OCI-LY1 (cell line): ENCODE results near the gene SERPINI1.

Source experiments
- H2AFZ ChIP-seq: fragments of 200-600 bp; sonication (generic), shearing (Covaris generic); 2 replicates; pipeline ENCODE4 v1.6.0; 2014; ENCODE audit warnings: antibody characterized with exemption, mild to moderate bottlenecking, low read length
- H3F3A ChIP-seq: fragments of 200-600 bp; sonication (generic), shearing (Covaris generic); 2 replicates; pipeline ENCODE4 v1.6.0; 2014; ENCODE audit warnings: mild to moderate bottlenecking, antibody characterized with exemption, low read length, moderate library complexity; ENCODE audit not compliant: insufficient read depth
- H3K27ac ChIP-seq: fragments of 200-600 bp; sonication (generic); 2 replicates; pipeline ENCODE4 v1.5.1; 2014; ENCODE audit warnings: low read length, mixed run types, mild to moderate bottlenecking, low read depth; ENCODE audit not compliant: poor library complexity, severe bottlenecking
- H3K27me3 ChIP-seq: fragments of 200-600 bp; sonication (generic); 2 replicates; pipeline ENCODE4 v1.6.0; 2014; ENCODE audit warnings: antibody characterized with exemption, mild to moderate bottlenecking, low read length, moderate library complexity; ENCODE audit not compliant: insufficient read depth
- H3K36me3 ChIP-seq: fragments of 200-600 bp; sonication (generic); 2 replicates; pipeline ENCODE4 v1.6.1; 2014; ENCODE audit warnings: mild to moderate bottlenecking, antibody characterized with exemption, low read length, moderate library complexity, mixed read lengths; ENCODE audit not compliant: insufficient read depth
- H3K4me1 ChIP-seq: fragments of 200-600 bp; sonication (generic); 2 replicates; pipeline ENCODE4 v1.5.1; 2014; ENCODE audit warnings: mild to moderate bottlenecking, low read length, moderate library complexity; ENCODE audit not compliant: insufficient read depth, severe bottlenecking
- H3K4me2 ChIP-seq: fragments of 200-600 bp; sonication (generic), shearing (Covaris generic); 2 replicates; pipeline ENCODE4 v1.6.1; 2014; ENCODE audit warnings: low read length
- H3K4me3 ChIP-seq: fragments of 200-600 bp; sonication (generic); 2 replicates; pipeline ENCODE4 v1.5.1; 2014; ENCODE audit warnings: low read length, low read depth, mild to moderate bottlenecking, mixed read lengths; ENCODE audit not compliant: poor library complexity, severe bottlenecking
- H3K79me2 ChIP-seq: fragments of 200-600 bp; shearing (Covaris generic); 2 replicates; pipeline ENCODE4 v1.6.1; 2016; ENCODE audit warnings: mixed run types, low read length, mixed read lengths; ENCODE audit not compliant: insufficient read depth
- H3K9ac ChIP-seq: fragments of 200-600 bp; sonication (generic), shearing (Covaris generic); 2 replicates; pipeline ENCODE4 v1.6.1; 2014; ENCODE audit warnings: mild to moderate bottlenecking, low read length, mixed read lengths
- H3K9me2 ChIP-seq: fragments of 200-600 bp; sonication (generic), shearing (Covaris generic); 2 replicates; pipeline ENCODE4 v1.6.1; 2014; ENCODE audit warnings: low read depth, mild to moderate bottlenecking, low read length, mixed read lengths
- H3K9me3 ChIP-seq: fragments of 200-600 bp; shearing (Covaris generic); 2 replicates; pipeline ENCODE4 v1.6.1; 2014; ENCODE audit warnings: low read length, mixed read lengths
- H4K20me1 ChIP-seq: fragments of 200-600 bp; sonication (generic), shearing (Covaris generic); 2 replicates; pipeline ENCODE4 v1.6.0; 2016; ENCODE audit warnings: mild to moderate bottlenecking, low read length; ENCODE audit not compliant: insufficient read depth
- CTCF ChIP-seq: fragments of 200-600 bp; sonication (generic), shearing (Covaris generic); IDR thresholded peaks from 2 replicates; pipeline ENCODE4 v1.5.1; 2017; ENCODE audit warnings: mild to moderate bottlenecking, antibody characterized with exemption, low read length, moderate library complexity, mixed read lengths
- EZH2 ChIP-seq: fragments of 200-600 bp; sonication (generic), shearing (Covaris generic); IDR thresholded peaks from 2 replicates; pipeline ENCODE4 v1.8.0; 2017; ENCODE audit warnings: borderline replicate concordance, mixed run types, mild to moderate bottlenecking, antibody characterized with exemption, low read length, moderate library complexity, mixed read lengths

Gene SERPINI1

GRCh38 chr3:167874671-167875372, 139.3 kb downstream of the SERPINI1 start:
- TF ChIP-seq EZH2 = no peak
- no peak for TF ChIP-seq CTCF
- H3K36me3 ChIP-seq = no peaks in the 10 kb centered on the region
- no peaks in the 10 kb centered on the region for H3F3A ChIP-seq
- H4K20me1 ChIP-seq = no peaks in the 10 kb centered on the region
- H3K4me3 ChIP-seq = no peak overlapping the region
- H2AFZ ChIP-seq = no peak overlapping the region
- no peaks in the 10 kb centered on the region for H3K9me2 ChIP-seq
- H3K9ac ChIP-seq = no peak overlapping the region
- no peaks in the 10 kb centered on the region for H3K79me2 ChIP-seq
- H3K27ac ChIP-seq = no peak overlapping the region
- H3K9me3 ChIP-seq = no peaks in the 10 kb centered on the region
- no peaks in the 10 kb centered on the region for H3K27me3 ChIP-seq
- no peaks in the 10 kb centered on the region for H3K4me1 ChIP-seq
- no peak overlapping the region for H3K4me2 ChIP-seq
